AG09309 (cell line): ENCODE measurements around the gene UBAP2L.

Experiments used
- DNase-seq: peaks from one replicate; pipeline ENCODE4 v3.0.0-alpha.2; 2010; ENCODE audit warnings: low read depth
- H3K4me3 ChIP-seq: 2 replicates; pipeline ENCODE4 v1.5.1; 2011; ENCODE audit warnings: mild to moderate bottlenecking, low read depth, low read length, moderate library complexity; ENCODE audit not compliant: control insufficient read depth
- TF ChIP-seq, protein P1 (sequence below): IDR thresholded peaks from 2 replicates; pipeline ENCODE4 v1.5.1; 2011; ENCODE audit warnings: mild to moderate bottlenecking, low read depth, low read length, inconsistent platforms; ENCODE audit not compliant: insufficient read depth, control insufficient read depth; ENCODE audit errors: missing control alignments

UBAP2L gene

DNA sequence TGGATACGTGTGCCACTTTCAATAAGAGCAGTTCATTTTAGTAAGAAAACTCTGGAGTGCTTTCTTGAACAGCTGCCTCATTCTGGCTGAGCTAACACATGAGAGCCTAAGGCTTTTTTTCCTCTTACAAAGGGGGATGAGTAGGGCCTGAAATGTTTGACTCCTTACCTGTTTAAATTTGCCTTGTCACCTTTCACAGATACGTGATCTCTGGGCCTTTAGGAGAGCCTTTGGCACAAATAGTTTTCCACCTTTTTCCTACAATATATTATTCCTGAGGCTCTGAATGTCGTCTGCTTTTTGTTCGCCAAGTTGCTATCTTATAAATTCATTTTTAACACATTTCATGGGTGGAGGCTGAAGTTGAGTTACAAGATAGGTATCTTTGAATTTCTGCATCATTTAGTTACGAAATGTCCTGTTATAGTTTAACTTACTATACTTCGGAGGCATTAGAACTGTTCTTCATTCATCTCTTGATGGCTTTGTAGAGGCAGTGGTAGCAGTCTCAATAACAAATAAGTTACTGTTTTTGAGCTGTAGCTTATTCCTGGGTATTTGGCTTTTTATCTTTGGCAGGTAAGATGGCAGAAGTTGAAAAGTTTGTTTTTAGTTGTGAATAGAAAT is 17.2 kb downstream of the UBAP2L start:
- DNase-seq, result no peak
- TF ChIP-seq, protein P1, sequence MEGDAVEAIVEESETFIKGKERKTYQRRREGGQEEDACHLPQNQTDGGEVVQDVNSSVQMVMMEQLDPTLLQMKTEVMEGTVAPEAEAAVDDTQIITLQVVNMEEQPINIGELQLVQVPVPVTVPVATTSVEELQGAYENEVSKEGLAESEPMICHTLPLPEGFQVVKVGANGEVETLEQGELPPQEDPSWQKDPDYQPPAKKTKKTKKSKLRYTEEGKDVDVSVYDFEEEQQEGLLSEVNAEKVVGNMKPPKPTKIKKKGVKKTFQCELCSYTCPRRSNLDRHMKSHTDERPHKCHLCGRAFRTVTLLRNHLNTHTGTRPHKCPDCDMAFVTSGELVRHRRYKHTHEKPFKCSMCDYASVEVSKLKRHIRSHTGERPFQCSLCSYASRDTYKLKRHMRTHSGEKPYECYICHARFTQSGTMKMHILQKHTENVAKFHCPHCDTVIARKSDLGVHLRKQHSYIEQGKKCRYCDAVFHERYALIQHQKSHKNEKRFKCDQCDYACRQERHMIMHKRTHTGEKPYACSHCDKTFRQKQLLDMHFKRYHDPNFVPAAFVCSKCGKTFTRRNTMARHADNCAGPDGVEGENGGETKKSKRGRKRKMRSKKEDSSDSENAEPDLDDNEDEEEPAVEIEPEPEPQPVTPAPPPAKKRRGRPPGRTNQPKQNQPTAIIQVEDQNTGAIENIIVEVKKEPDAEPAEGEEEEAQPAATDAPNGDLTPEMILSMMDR, result no peak
- no peak overlapping the region for H3K4me3 ChIP-seq

DNA sequence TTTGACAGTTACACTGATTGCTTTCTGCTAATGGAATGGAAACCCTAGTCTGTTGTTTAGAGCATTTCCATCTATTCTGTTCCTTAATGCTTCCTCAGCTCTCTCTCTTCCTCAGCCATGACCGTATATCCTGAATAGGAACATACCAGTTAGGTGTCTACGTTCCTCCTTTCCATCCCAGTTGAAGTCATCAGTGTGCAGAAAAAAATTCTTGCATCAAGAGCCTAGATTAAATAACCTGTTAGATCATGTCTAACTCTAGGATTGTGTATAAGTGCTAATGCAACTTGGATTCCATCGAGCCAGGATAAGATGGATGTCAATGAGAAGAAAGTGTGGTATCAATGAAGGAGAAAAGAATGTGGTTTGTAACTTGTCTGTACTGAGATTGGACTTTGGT is 18.7 kb downstream of the UBAP2L start:
- H3K4me3 ChIP-seq, result no peak overlapping the region
- TF ChIP-seq, protein P1, result no peak
- no peak for DNase-seq

DNA sequence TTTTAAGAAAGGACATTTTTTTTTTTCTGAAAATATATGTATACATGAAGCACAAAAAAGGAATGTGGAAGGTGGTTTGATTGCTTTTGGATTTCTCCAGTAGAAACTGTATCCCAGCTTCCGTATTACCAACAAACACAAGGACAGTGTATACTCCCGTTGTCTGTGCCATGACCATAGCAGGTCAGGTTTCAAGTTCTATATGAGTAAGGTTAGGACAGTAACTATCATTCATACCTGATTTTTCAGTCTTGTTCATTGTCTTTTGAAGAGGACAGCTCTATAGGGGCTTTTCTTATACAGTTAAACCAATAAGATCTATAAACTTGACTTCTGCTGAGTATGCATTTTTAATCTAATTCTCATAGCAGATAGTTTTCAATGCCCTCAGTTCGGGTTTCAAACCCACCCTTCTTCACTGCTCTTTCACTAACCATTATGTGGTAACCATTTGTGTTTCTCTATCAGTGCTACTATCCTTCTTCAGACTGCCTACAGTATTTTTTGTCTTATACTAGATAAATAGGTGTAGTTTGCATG is 19.6 kb downstream of the UBAP2L start:
- no peak for DNase-seq
- TF ChIP-seq, protein P1, result no peak
- no peak overlapping the region for H3K4me3 ChIP-seq

DNA sequence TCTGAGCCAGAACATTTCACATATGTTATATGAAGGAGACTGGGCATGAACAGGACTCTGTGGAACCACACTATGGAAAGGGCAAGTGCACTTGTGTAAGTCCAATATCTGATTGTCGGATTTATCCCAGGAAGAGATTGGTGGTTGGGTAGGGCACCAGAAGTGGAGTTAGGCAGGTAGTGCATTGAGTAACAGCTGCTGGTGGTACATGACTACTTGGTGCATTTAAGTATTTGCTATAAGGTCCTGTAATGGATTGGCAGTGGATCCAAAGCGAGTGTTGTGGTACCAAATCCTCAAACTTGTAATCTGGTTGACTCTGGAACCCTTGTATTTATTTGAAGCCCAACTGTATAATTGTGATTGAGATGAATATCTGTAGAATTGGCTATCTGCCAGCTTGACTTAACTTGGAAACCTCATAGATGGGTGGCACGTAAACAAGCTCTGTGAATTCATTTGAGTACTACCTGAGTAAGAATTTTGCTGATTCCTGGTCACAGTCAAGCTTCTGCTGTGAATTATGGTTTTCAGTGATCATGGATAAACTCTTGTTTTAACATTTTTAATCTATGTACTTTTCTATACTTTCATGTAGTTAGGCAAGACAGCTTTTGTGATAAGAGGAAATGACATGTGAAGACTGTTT is 21.1 kb downstream of the UBAP2L start:
- TF ChIP-seq, protein P1, result no peak
- no peak overlapping the region for H3K4me3 ChIP-seq
- no peak for DNase-seq

DNA sequence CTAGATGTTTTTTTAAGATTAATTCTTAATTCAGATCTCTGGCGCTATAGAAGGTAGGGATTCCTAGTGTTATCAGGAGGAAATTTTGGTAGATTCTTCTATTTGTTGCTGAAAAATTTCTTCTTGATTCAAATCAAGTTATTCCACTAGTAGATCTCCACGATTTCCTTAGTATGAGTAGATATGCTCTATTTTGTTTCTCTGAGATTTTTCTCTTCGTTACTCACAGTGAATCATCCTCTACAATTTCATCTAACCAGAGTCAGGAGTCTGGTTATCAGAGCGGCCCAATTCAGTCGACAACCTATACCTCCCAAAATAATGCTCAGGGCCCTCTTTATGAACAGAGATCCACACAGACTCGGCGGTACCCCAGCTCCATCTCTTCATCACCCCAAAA is 32.9 kb downstream of the UBAP2L start:
- no peak for DNase-seq
- TF ChIP-seq, protein P1, result no peak

DNA sequence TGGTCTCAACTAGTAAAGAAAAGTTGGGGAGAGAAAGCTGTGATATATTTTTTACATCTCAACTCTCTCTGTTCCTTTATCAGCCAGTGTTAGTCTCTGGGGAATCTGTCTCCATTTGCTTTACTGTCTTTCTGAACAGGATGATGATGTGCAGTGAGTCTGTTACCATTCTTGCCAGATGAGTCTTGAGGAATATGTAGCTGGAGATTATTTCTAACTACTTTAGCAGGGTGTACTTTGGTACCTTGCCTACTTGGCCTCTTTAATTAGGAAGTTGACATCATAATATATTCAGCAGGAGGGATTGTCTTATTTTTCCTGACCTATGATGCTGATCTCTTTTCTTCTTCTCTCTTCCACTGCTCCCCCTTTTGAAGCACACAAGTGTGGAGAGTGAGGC is 35.9 kb downstream of the UBAP2L start:
- no peak for DNase-seq
- TF ChIP-seq, protein P1, result no peak

More for the DNA sequence above, 32.9 kb downstream of the UBAP2L start:
- no peak overlapping the region for H3K4me3 ChIP-seq

More for the DNA sequence above, 35.9 kb downstream of the UBAP2L start:
- no peak overlapping the region for H3K4me3 ChIP-seq
